CD14-positive monocyte (primary cell): Measurements from ENCODE around the gene IL12RB1. TPM values are rescaled to one million over a fixed set of nuclear protein-coding genes. Genes with fewer than 3 reads are reported as not detected.

Source experiments
- DNase-seq, 3 donors: peaks; one replicate each; pipeline ENCODE4 v3.0.0-alpha.2; 2011 to 2022
- H2AFZ ChIP-seq: 2 replicates; pipeline ENCODE4 v1.6.0; 2012; ENCODE audit warnings: mild to moderate bottlenecking, low read depth, low read length, inconsistent platforms; ENCODE audit not compliant: insufficient read depth, poor library complexity, severe bottlenecking
- H3K27ac ChIP-seq, 2 donors: 1 replicate in 1 of 2; 2 replicates in 1 of 2; pipeline ENCODE4 v1.5.1; 2012 to 2013; ENCODE audit warnings: low read length in 2 of 2, control low read depth in 1 of 2, inconsistent platforms in 1 of 2, low read depth in 1 of 2, mild to moderate bottlenecking in 1 of 2
- H3K27me3 ChIP-seq, 2 donors: one replicate each; pipeline versions ENCODE4 v1.6.0 to v1.6.1; 2011 to 2013; ENCODE audit warnings: low read length in 2 of 2; ENCODE audit not compliant: control insufficient read depth in 2 of 2, insufficient read depth in 2 of 2
- H3K36me3 ChIP-seq, 2 donors: replicated peaks in 1 of 2; 1 replicate in 1 of 2; 2 replicates in 1 of 2; pipeline versions ENCODE4 v1.5.1 to v1.6.1; 2012 to 2013; ENCODE audit warnings: low read length in 2 of 2, control low read depth in 1 of 2, inconsistent platforms in 1 of 2, mild to moderate bottlenecking in 1 of 2; ENCODE audit not compliant: insufficient read depth in 2 of 2, control insufficient read depth in 1 of 2
- H3K4me1 ChIP-seq, 2 donors: 1 replicate in 1 of 2; 2 replicates in 1 of 2; pipeline versions ENCODE4 v1.5.1 to v1.6.1; 2012 to 2013; ENCODE audit warnings: low read length in 2 of 2, control low read depth in 1 of 2, inconsistent platforms in 1 of 2, mild to moderate bottlenecking in 1 of 2, moderate library complexity in 1 of 2; ENCODE audit not compliant: insufficient read depth in 2 of 2, control insufficient read depth in 1 of 2
- H3K4me2 ChIP-seq: replicated peaks from 2 replicates; pipeline ENCODE3; 2012; ENCODE audit warnings: low read length, moderate library complexity, mild to moderate bottlenecking; ENCODE audit not compliant: poor library complexity, severe bottlenecking; ENCODE audit errors: extremely low read depth
- H3K4me3 ChIP-seq, 3 experiments: fragments of 200-600 bp in 1 of 3; sonication (generic) in 1 of 3; replicated peaks in 1 of 3; 1 replicate in 2 of 3; 2 replicates in 1 of 3; pipeline ENCODE4 v1.5.1; 2011 to 2013; ENCODE audit warnings: low read length in 3 of 3, mild to moderate bottlenecking in 3 of 3, control low read depth in 2 of 3, low read depth in 2 of 3, inconsistent platforms in 1 of 3, moderate library complexity in 1 of 3
- H3K79me2 ChIP-seq: 2 replicates; pipeline ENCODE4 v1.6.0; 2012; ENCODE audit warnings: mild to moderate bottlenecking, control low read depth, inconsistent platforms, low read length, moderate library complexity; ENCODE audit not compliant: insufficient read depth
- H3K9ac ChIP-seq: 2 replicates; pipeline ENCODE4 v1.6.0; 2017; ENCODE audit warnings: low read length, mild to moderate bottlenecking; ENCODE audit not compliant: insufficient read depth, poor library complexity, severe bottlenecking
- H3K9me3 ChIP-seq, 2 donors: replicated peaks in 1 of 2; 1 replicate in 1 of 2; 2 replicates in 1 of 2; pipeline versions ENCODE4 v1.5.1 to v1.6.1; 2012 to 2013; ENCODE audit warnings: low read length in 2 of 2, control low read depth in 1 of 2; ENCODE audit not compliant: control insufficient read depth in 1 of 2, insufficient read depth in 1 of 2
- H4K20me1 ChIP-seq: 2 replicates; pipeline ENCODE4 v1.6.0; 2012; ENCODE audit warnings: mild to moderate bottlenecking, low read length, control low read depth, moderate library complexity; ENCODE audit not compliant: insufficient read depth
- H3K27ac Mint-ChIP-seq, 7 donors: one replicate each; pipeline ENCODE4 v1.8.0; 2020; ENCODE audit warnings: mild to moderate bottlenecking in 7 of 7, mixed read lengths in 7 of 7, moderate library complexity in 6 of 7, inconsistent platforms in 2 of 7
- H3K27me3 Mint-ChIP-seq, 3 donors: one replicate each; pipeline ENCODE4 v1.8.0; 2021 to 2022; ENCODE audit warnings: low read depth in 3 of 3, mild to moderate bottlenecking in 3 of 3, mixed read lengths in 3 of 3, moderate library complexity in 3 of 3, inconsistent platforms in 1 of 3
- H3K36me3 Mint-ChIP-seq, 2 donors: one replicate each; pipeline ENCODE4 v1.8.0; 2020; ENCODE audit warnings: mixed read lengths in 2 of 2, inconsistent platforms in 1 of 2, mild to moderate bottlenecking in 1 of 2
- H3K4me1 Mint-ChIP-seq: one replicate; pipeline ENCODE4 v1.8.0; 2020; ENCODE audit warnings: mild to moderate bottlenecking, mixed read lengths
- H3K4me3 Mint-ChIP-seq, 2 donors: one replicate each; pipeline ENCODE4 v1.8.0; 2020; ENCODE audit warnings: mild to moderate bottlenecking in 2 of 2, mixed read lengths in 2 of 2, moderate library complexity in 1 of 2
- H3K9me3 Mint-ChIP-seq, 7 donors: one replicate each; pipeline ENCODE4 v1.8.0; 2020 to 2022; ENCODE audit warnings: mixed read lengths in 7 of 7, mild to moderate bottlenecking in 6 of 7, moderate library complexity in 6 of 7, inconsistent platforms in 2 of 7
- WGBS: methylation state at CpG from one replicate; pipeline ENCODE4 v1.1.5; 2013; ENCODE audit warnings: missing lambda C conversion rate; ENCODE audit not compliant: insufficient coverage; 5-methylcytosine and 5-hydroxymethylcytosine counted together
- intact Hi-C, 2 donors: fragments of 100-400 bp; cut with micrococcal nuclease; formaldehyde crosslinking; loops; one replicate each; pipeline versions ENCODE4 v1.15.0 to v1.15.1; 2023
- polyA plus RNA-seq, 3 donors: library from polyadenylated mRNA; depleted of rRNA in 1 of 3; unstranded in 2 of 3; stranded (reverse) in 1 of 3; fragments of 300-500 nt in 2 of 3; fragments of >200 nt in 1 of 3; fragmentation: Illumina TruSeq in 2 of 3; gene quantifications; 1 replicate in 2 of 3; 2 replicates in 1 of 3; pipeline ENCODE4 v1.2.3, GENCODE V29; 2012 to 2021
- TF ChIP-seq, protein P1 (sequence below): fragments of 200-600 bp; IDR thresholded peaks from one replicate; pipeline ENCODE4 v1.8.0; 2022; ENCODE audit warnings: antibody characterized with exemption, mild to moderate bottlenecking

The IL12RB1 gene
- polyA plus RNA-seq, 3 donors: 7.8 to 17.5 (median 7.9) TPM

DNA sequence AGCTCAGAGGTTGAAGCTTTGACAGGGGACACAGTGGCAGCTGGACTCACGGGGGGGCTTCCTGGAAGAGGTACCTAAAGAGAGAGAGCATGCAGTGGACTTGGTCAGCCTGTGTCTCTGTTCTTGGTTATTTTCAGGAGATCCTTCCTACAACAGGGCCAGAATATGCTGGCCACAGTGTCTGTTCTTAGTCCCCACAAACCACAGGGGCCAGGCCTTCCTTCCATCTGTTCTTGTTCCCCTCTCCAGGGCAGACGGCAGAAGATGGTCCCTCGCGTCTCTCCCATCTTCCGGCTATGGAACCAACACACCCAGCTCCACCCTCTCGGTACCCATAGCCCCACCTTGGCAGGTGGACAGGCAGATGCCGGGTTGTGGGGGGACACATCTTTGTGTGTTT lies 35.7 kb upstream of the IL12RB1 start:
- Histone ChIP-seq H3K4me3 (no peak overlapping the region), H3K9ac (no peak overlapping the region), H3K4me2 (no peak overlapping the region), H3K79me2 (peaks cover 44% of the 10 kb centered on the region), H3K27me3 (no peaks in the 10 kb centered on the region), H3K27ac (no peak overlapping the region), H3K36me3 (peaks cover 46 to 75% of the 10 kb centered on the region in 2 donors), H3K9me3 (no peaks in the 10 kb centered on the region), H4K20me1 (peaks cover 88% of the 10 kb centered on the region), H2AFZ (no peak overlapping the region), H3K4me1 (peaks cover 32 to 47% of the 10 kb centered on the region in 2 donors)
- TF ChIP-seq, protein P1, sequence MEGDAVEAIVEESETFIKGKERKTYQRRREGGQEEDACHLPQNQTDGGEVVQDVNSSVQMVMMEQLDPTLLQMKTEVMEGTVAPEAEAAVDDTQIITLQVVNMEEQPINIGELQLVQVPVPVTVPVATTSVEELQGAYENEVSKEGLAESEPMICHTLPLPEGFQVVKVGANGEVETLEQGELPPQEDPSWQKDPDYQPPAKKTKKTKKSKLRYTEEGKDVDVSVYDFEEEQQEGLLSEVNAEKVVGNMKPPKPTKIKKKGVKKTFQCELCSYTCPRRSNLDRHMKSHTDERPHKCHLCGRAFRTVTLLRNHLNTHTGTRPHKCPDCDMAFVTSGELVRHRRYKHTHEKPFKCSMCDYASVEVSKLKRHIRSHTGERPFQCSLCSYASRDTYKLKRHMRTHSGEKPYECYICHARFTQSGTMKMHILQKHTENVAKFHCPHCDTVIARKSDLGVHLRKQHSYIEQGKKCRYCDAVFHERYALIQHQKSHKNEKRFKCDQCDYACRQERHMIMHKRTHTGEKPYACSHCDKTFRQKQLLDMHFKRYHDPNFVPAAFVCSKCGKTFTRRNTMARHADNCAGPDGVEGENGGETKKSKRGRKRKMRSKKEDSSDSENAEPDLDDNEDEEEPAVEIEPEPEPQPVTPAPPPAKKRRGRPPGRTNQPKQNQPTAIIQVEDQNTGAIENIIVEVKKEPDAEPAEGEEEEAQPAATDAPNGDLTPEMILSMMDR: no peak
- Mint-ChIP-seq H3K4me1 (peaks cover 35% of the 10 kb centered on the region), H3K9me3 (peaks cover 0 to 2% (median 0%) of the 10 kb centered on the region in 7 donors), H3K4me3 (no peak overlapping the region), H3K36me3 (peaks cover 62 to 82% of the 10 kb centered on the region in 2 donors), H3K27ac (peak overlapping the region in 2 of 7 donors; percentile 35 to 50), H3K27me3 (peaks cover 0 to 2% (median 1%) of the 10 kb centered on the region in 3 donors)
- 46% methylated on average over 3 of the region's 7 CpGs for WGBS
- no peak for DNase-seq
- intact Hi-C loops: no loop called here

DNA sequence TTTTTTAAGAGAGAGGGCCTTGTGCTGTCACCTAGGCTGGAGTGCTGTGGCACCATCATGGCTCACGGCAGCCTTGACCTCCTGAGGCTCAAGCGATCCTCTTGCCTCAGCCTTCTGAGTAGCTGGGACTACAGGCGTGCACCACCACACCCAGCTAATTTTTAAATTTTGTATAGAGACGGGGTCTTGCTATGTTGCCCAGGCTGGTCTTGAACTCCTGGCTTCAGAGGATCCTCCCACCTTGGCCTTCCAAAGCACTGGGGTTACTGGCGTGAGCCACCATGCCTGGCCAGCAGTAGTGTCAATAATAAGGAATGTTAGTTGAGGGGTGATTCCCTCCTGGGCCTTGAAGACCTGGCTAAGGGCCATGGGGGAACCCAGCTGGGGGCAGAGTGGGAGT lies 34.4 kb upstream of the IL12RB1 start:
- intact Hi-C loops: no loop called here
- Histone ChIP-seq H4K20me1 (peaks cover 94% of the 10 kb centered on the region), H3K9me3 (no peaks in the 10 kb centered on the region), H3K27ac (no peak overlapping the region), H3K36me3 (peaks cover 43 to 72% of the 10 kb centered on the region in 2 donors), H3K79me2 (peaks cover 47% of the 10 kb centered on the region), H3K4me1 (peaks cover 35 to 50% of the 10 kb centered on the region in 2 donors), H3K9ac (no peak overlapping the region), H2AFZ (no peak overlapping the region), H3K4me3 (no peak overlapping the region), H3K4me2 (no peak overlapping the region), H3K27me3 (no peaks in the 10 kb centered on the region)
- 100% methylated on average over 2 of the region's 5 CpGs for WGBS
- Mint-ChIP-seq H3K27me3 (peaks cover 0 to 2% (median 1%) of the 10 kb centered on the region in 3 donors), H3K36me3 (peaks cover 61 to 75% of the 10 kb centered on the region in 2 donors), H3K4me3 (no peak overlapping the region), H3K27ac (no peak overlapping the region), H3K9me3 (peaks cover 0 to 2% (median 0%) of the 10 kb centered on the region in 7 donors), H3K4me1 (peaks cover 38% of the 10 kb centered on the region)
- DNase-seq: no peak
- TF ChIP-seq, protein P1: no peak
